Measurements from ENCODE around the gene IL1F10. TPM values are rescaled to one million over a fixed set of nuclear protein-coding genes. Genes with fewer than 3 reads are reported as not detected.

Gene IL1F10
- total and polyA plus RNA-seq, 2 of the 13 experiments (the other 11 are each of a cell fraction or from before 2014, with no cell fraction given), result not detected

GRCh38 chr2:113088213-113088992 lies 20.6 kb downstream of the IL1F10 start (continued):
- no peak for TF ChIP-seq ZXDC (CRISPR knock-in tag; IDR thresholded peaks at IDR 0.05)
- no peak for TF ChIP-seq ZBTB1 (CRISPR knock-in tag; IDR thresholded peaks at IDR 0.05; ENCODE audit: borderline replicate concordance)
- TF ChIP-seq PLRG1 (conservative IDR thresholded peaks at IDR 0.05), result no peak
- peak; percentile 84 for TF ChIP-seq ZMYM4 (CRISPR knock-in tag; IDR thresholded peaks at IDR 0.05)
- TF ChIP-seq MAFG (CRISPR knock-in tag; IDR thresholded peaks at IDR 0.05), result no peak
- TF ChIP-seq SRSF1 (optimal IDR thresholded peaks at IDR 0.05; ENCODE audit: low read depth, low read length), result no peak
- no peak for TF ChIP-seq MXD3 (CRISPR knock-in tag; IDR thresholded peaks at IDR 0.05)
- no peak for TF ChIP-seq MBNL3 (CRISPR knock-in tag; conservative IDR thresholded peaks at IDR 0.05)
- no peak for TF ChIP-seq ZNF10 (CRISPR knock-in tag; IDR thresholded peaks at IDR 0.05; ENCODE audit: borderline replicate concordance, low read depth)
- no peak for TF ChIP-seq TEAD2 (CRISPR knock-in tag; IDR thresholded peaks at IDR 0.05)
- peak; percentile 75; the same call in 1 of the 2 replicates for TF ChIP-seq SIX1 (CRISPR knock-in tag; IDR thresholded peaks at IDR 0.05; ENCODE audit: borderline replicate concordance)
- no peak for TF ChIP-seq SIN3B (IDR thresholded peaks at IDR 0.05; ENCODE audit: low read length)
- TF ChIP-seq ZNF343 (CRISPR knock-in tag; IDR thresholded peaks at IDR 0.05), result no peak
- no peak for TF ChIP-seq ZNF296 (CRISPR knock-in tag; conservative IDR thresholded peaks at IDR 0.05)
- 0 out of 2 replicates have a peak, but pooled peaks have one; percentile 35 for TF ChIP-seq HOXD1 (CRISPR knock-in tag; IDR thresholded peaks at IDR 0.05)
- no peak for TF ChIP-seq GMEB2 (CRISPR knock-in tag; IDR thresholded peaks at IDR 0.05; ENCODE audit: low read depth)
- peak; percentile 58 for TF ChIP-seq ZNF781 (CRISPR knock-in tag; IDR thresholded peaks at IDR 0.05; ENCODE audit: borderline replicate concordance, not compliant biosample characterization)
- TF ChIP-seq ZNF468 (CRISPR knock-in tag; IDR thresholded peaks at IDR 0.05), result no peak
- no peak for TF ChIP-seq STAG1 (CRISPR knock-in tag; IDR thresholded peaks at IDR 0.05)
- TF ChIP-seq ZNF264 (CRISPR knock-in tag; IDR thresholded peaks at IDR 0.05), result peak; percentile 59; the same call in 1 of the 2 replicates
- TF ChIP-seq ZBTB8A (CRISPR knock-in tag; IDR thresholded peaks at IDR 0.05; ENCODE audit: borderline replicate concordance, low read depth), result no peak
- TF ChIP-seq CCAR2 (optimal IDR thresholded peaks at IDR 0.05; ENCODE audit: low read depth, low read length), result no peak
- TF ChIP-seq HMG20B (CRISPR knock-in tag; conservative IDR thresholded peaks at IDR 0.05), result no peak
- TF ChIP-seq ZNF547 (CRISPR knock-in tag; IDR thresholded peaks at IDR 0.05), result no peak
- no peak for TF ChIP-seq ZNF260 (CRISPR knock-in tag; IDR thresholded peaks at IDR 0.05; ENCODE audit: borderline replicate concordance, low read depth)
- no peak for TF ChIP-seq ZNF3 (CRISPR knock-in tag; IDR thresholded peaks at IDR 0.05)
- no peak for TF ChIP-seq MAFK (conservative IDR thresholded peaks at IDR 0.05 in 1 of 2, IDR thresholded peaks at IDR 0.05 in 1 of 2; ENCODE audit: low read length in 2 of 2)
- TF ChIP-seq ZNF703 (CRISPR knock-in tag; IDR thresholded peaks at IDR 0.05; ENCODE audit: borderline replicate concordance), result no peak
- peak; percentile 63; the same call in 1 of the 2 replicates for TF ChIP-seq ZFP1 (CRISPR knock-in tag; IDR thresholded peaks at IDR 0.05)

All from HepG2 (cell line).